CD4-positive, alpha-beta T cell treated with Interleukin-1 beta for 1 hour (primary cell): ENCODE measurements around the gene ISG15.

Experiments
- DNase-seq, 2 donors: peaks; one replicate each; pipeline ENCODE4 v3.0.0-alpha.2; 2020 to 2022

Gene ISG15

DNA sequence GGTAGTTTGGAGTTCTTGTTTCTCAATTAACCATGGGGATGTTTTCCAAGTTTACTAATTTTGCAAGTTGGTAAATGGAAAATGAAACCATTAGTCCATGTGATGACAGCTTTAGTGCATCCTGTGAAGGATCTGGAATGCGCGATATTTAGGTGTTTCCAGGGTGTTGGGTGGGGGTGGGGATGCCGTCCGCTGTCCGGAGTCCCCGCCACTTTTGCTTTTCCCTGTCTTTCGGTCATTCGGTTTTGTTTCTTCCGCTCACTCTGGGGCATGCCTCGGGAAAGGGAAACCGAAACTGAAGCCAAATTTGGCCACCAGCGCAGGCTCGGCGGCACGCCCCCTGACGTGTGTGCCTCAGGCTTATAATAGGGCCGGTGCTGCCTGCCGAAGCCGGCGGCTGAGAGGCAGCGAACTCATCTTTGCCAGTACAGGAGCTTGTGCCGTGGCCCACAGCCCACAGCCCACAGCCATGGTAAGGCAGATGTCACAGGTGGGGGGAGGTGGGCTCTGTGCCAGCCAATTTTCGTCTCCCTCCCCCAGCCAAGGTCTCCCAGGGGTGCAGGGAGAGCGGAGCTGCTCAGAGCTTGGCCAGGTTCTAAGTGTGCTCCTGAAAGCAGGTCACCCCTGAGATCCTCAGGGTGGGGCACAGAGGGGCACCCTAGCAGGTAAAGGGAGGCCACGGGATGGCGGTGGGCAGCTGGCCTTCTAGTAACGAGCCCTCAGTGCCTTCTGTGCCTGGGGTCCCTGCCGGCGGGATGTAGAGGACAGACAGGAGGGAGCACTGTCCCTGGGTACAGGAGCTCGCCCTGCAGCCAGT, at the start of gene ISG15:
ISG15 (plus strand) TSS at position 393 of the 817 bp plus-strand sequence; CDS start at position 470, 77 bp downstream.
- peak; percentile 90 for DNase-seq

DNA sequence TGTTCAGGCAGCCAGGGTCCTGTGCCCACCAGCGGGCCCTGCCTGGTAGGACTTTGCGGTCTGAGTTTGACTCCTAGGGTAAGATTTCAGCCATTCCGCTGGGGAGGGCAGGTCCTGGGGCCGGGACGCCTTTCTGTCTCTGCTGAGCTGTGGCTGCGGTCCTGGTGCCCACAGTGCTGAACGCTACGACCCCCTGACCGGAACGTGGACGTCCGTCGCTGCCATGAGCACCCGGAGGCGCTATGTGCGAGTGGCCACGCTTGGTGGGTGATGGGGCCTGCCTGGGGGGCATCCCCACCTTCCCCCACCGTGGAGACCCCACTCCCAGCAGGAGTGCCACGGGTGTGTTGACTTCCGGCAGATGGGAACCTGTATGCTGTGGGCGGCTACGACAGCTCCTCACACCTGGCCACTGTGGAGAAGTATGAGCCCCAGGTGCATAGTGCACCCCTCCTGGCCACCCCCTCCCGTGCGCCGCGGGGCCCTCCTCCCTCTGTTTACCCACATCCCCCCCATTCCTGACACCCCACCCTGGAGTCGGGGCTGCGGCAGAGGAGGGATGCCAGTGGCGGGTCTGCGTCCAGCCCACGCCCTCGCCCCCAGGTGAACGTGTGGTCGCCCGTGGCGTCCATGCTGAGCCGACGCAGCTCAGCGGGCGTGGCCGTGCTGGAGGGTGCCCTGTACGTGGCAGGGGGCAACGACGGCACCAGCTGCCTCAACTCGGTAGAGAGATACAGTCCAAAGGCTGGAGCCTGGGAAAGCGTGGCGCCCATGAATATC, 49.4 kb upstream of the ISG15 start:
- DNase-seq = no peak

DNA sequence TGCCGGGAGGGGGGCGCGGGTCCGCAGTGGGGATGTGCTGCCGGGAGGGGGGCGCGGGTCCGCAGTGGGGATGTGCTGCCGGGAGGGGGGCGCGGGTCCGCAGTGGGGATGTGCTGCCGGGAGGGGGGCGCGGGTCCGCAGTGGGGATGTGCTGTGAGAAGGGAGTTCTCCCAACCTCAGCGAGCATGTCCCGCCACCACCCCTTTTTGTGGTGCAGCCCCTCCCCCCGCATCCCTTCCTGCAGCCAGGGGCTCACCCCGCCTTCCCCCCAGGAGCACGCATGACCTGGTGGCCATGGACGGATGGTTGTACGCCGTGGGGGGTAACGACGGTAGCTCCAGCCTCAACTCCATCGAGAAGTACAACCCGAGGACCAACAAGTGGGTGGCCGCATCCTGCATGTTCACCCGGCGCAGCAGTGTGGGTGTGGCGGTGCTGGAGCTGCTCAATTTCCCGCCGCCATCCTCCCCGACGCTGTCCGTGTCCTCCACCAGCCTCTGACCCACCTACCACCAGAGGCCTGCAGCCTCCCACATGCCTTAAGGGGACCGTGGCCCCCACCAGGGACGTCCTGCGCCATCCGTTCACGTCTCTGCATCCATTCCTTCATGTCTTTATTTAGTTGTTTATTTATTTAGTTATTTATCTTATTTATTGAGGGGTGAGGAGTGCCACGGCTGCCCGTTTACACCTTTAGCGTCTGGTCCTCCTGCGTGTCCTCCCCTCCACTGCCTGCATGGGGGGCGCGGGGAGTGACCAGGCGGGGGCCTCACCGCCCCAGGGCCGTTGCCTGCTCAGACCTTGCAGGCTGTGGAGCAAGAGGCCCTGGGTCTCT, 48.4 kb upstream of the ISG15 start:
- no peak for DNase-seq

DNA sequence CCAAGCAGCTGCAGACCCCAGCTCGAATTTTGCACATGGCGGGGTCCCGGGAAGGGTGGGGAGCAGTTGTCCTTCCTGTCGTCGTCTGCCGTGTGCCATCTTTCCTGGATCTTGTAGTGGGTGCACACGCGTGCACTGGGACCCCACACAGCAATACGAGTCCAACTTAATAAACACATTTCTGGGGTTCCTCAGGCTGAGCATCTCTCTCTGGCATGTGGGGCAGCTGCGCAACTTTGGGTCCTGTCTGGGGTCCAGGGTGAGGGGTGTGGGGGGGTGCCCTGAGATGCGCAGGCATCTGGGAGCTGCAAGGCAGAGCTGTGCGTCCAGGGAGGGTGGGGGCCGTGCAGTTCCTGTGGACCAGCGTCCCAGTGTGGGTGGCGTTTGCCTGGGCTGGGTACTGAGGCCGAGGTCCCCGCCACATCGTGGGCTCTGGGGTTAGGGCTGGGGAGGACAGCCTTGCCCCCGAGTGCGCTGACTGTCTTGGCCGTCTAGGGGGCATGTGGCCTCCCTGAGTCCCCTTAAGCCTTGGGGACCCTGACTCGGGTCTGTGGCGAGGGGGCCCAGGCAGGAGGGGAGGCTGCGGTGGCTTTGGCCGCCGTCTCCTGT, 47.7 kb upstream of the ISG15 start:
- no peak for DNase-seq

DNA sequence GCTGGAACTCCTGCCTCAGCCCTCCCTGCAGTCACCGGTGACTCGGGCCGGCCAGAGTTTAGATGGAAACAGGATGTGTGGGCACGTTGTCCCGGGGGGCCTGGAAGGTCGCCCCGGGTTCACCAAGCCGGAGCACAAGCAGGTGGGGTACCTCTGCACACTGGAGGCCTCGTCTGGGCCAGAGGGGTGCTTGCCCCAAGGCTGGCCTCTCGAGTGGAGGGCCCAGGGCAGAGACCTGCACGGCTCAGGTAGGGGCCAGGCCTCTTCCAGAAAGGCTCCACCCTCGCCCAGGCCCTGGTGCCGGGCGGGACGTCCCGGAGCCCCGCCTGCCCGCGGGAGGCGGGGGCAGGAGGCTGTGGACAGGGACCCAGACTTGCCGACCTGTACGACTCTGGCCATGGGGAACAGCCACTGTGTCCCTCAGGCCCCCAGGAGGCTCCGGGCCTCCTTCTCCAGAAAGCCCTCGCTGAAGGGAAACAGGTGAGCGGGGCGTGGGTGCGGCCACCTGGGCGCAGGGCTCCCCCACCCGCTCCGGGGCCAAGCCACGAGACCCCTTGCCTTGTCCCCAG, 47.1 kb upstream of the ISG15 start, which contains the start of gene PLEKHN1:
PLEKHN1 (plus strand) TSS at position 348 of the 569 bp plus-strand sequence; CDS start at position 398, 50 bp downstream.
- peak in 1 of 2 donors; percentile 19 for DNase-seq

DNA sequence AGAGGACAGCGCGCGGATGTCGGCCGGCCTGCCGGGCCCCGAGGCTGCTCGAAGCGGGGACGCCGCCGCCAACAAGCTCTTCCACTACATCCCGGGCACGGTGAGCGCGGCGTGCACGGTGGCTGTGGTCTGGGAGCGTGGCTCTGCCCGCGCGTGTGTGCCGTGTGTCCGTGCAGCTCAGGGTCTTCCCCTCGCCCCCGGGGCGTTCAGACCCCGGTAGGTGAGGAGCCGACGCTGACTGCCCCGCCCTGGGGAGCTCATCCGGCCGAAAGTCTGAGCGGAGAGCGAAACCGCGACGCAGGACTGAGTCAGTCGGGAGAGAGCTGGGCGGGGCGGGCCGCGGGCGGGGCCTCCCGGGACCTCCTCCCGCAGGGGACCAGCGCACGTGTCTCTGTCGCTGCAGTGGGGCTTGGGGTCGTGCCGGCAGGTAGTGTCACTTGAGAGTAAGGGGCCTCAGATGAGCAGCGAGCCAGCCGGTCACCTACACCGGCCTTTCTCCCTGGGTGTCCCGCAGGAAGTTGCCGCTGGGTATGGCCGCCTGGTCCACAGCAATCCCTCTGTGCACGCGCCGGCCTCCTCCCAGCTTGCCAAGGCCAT, 46.5 kb upstream of the ISG15 start:
- DNase-seq = peak; percentile 68 to 71

DNA sequence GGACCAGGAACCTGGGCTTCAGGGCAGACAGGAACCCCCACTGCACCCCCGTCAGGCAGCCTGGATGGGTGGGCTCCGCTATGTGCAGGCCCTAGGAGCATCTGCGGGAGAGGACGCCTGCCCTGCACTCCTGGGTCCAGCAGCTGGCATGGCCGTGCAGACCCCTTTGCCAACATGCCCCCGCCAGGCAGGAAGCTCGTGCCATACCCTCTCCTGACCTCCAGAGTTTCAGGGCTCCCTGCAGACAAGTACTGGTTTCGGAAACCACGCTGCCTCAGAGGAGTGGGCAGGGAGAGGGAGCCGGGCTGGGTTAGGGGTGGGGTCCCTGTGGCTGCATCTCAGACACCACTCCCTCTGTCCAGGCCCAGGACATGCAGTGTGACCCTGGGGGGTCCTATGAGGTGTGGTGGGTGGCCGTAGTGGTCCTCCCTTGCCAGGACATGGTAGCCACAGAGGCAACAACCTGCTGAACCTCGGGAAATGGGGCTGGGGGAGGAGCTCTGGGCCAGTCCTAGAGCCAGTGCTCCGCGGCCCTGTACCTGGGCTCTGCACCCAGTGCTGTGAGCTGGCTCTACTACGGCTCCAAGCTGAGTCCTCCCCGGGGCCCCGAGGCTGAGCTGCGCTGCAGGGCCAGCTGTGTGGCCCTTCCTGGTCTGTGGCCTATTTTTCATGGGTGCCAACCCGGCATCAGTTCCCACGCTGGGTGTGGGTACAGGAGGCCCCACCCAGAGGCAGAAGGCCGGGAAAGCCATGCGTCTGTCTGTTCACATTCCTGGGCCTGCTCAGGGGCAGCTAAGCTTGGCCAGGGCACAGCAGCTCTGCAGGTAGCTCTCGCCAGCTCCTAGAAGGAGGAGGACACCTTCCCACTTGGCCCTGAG, 45.6 kb upstream of the ISG15 start:
- no peak for DNase-seq

DNA sequence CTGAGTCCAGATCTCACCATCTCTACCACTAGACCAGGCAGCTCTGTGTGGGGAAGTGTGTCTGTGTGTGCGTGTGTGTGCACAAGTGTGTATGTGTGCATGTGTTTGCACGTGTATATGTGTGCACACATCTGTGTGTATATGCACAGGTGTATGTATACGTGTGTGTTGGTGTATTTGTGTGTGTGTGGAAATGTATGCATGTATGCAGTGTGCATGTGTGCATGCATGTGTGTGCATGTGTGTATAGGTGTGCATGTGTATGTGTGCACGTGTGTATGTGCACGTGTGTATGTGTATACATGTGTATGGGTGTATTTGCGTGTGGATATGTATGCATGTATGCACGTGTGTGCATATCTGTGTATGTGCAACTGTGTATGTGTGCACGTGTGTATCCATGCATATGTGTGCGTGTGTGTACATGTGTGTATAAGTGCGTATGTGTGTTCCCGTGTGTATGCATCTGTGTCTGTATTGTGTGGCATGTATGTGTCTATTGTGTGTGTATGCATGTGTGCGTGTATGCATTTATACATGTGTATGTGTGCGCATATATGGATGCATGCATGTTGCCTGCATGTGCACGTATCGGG, 43.9 kb upstream of the ISG15 start:
- DNase-seq = no peak

DNA sequence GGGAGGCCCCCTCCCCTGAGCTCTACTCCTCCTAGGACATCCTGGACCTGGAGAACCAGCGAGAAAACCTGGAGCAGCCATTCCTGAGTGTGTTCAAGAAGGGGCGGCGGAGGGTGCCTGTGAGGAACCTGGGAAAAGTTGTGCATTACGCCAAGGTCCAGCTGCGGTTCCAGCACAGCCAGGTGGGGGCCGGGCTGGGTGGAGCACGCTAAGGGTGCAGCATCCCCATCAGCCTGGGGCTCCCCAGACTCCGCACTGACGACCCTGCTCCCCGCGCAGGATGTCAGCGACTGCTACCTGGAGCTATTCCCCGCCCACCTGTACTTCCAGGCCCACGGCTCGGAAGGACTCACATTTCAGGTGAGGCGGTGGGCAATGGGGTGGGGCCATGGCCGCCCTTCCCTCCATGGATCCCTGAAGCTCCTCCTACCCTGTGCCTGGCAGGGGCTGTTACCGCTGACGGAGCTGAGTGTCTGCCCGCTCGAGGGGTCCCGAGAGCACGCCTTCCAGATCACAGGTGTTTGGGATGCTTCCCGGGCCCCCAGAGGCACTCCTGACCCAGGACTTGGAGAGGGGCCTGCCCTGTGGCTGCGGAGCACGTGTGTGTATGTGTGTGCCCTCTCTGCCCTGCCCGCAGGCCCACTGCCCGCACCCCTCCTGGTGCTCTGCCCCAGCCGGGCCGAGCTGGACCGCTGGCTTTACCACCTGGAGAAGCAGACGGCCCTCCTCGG, 42.9 kb upstream of the ISG15 start:
- no peak for DNase-seq

DNA sequence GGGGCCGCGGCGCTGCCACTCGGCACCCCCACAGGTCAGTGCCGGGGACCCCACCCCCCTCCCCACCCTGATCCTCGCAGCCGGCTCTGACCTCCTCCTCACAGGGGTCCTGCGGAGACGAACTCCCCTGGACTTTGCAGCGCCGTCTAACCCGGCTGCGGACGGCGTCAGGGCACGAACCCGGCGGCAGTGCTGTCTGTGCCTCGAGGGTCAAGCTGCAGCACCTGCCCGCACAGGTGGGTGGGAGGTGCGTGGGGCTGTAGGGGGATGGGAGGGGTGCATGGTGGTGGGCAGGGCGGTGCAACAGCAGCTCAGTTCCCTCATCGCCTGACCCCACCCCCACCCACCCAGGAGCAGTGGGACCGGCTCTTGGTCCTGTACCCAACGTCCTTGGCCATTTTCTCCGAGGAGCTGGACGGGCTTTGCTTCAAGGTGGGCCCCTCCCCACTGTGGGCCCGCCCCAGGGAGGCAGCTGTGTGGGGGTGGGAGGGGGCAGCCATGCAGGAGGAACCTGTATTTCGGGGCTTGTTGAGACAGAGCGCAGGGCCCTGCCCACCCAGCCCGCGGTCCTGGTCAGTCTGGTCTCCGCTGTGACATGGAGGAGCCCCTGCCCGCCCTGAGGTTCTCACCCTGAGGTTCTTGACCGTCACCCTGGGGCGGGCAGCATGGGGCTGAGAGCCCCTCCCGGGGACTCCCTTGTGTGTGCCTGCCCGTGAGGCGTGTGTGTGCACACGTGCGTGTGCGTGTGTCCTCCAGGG, 42.1 kb upstream of the ISG15 start:
- DNase-seq = no peak

DNA sequence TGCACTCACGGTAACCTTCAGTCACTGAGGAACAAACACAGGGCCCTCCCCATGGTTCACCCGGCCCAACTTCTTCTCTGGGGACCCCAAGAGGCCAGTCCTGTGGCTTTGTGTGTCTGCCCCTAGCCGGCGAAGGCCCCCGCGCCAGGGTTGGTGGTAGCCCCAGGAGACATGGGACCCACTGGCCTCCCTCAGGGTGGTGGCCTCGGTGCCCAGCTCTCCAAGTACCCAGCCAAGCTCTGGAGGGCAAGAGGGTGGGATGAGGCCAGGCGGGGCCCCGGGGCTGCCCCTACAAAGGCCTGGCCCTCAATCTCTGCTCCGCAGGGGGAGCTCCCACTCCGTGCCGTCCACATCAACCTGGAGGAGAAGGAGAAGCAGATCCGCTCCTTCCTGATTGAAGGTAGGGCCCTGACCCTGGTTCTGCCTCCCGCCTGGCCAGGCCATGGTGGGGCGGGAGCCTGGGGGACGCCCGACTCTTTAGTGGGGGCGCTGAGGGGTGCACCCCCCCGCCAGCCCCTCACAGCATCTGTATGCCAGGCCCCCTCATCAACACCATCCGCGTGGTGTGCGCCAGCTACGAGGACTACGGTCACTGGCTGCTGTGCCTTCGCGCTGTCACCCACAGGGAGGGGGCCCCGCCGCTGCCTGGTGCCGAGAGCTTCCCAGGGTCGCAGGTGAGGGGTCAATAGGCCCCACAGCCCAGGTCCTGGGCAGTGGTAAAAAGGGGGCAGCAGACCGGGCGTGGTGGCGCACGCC, 41.4 kb upstream of the ISG15 start:
- no peak for DNase-seq

DNA sequence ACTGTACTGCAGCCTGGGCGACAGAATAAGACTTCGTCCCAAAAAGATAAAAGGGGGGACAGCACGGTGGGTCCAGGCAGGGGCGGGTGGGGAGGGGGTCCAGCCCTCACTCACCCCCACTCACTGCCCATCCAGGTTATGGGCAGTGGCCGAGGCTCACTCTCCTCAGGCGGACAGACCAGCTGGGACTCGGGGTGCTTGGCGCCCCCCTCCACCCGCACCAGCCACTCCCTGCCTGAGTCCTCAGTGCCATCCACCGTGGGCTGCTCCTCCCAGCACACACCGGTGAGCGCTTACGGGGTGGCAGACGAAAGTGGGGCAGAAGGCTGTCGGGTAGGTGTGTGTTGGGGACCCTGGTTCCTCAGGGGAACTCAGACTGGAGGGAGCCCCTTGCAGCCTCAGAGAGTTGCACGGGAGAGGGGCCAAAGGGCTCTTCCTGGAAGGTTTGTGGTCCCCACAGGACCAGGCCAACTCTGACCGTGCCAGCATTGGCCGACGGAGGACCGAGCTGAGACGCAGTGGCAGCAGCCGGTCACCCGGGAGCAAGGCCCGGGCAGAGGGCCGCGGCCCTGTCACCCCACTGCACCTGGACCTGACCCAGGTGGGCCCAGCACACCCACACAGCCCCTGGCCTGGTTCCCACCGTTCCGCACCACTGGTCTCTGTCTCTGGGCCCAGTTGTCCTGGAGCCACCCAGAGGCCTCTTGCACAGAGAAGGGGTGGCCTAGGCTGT, 40.4 kb upstream of the ISG15 start:
- DNase-seq = no peak

DNA sequence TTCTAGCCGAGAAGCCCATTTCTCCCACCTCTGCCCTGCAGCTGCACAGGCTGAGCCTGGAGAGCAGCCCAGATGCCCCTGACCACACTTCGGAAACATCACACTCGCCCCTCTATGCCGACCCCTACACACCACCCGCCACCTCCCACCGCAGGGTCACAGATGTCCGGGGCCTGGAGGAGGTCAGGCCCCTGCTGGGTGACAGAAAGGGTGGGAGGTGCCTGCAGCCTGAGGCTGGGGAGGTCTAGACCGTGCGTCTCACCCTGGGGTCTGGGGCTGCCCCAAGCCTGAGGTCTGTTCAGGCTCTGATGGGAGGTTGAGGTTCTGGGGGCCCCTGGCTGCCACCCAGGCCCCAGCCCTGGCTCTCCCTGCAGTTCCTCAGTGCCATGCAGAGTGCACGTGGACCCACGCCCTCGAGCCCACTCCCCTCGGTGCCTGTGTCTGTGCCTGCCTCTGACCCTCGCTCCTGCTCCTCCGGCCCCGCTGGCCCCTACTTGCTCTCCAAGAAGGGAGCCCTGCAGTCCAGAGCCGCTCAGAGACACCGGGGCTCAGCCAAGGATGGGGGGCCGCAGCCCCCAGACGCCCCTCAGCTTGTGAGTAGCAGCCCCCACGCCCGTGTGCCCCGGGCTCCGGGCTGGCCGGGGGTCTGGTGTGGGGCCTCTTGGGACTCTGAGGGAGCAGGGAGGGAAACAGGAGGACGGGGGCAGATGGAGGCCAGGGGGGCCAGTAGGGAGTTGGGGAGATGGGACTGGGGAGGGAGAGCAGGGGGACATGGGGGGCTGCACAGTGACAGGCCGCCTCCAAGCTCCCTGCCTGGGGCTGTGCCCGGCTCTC, 39.6 kb upstream of the ISG15 start:
- DNase-seq = no peak

DNA sequence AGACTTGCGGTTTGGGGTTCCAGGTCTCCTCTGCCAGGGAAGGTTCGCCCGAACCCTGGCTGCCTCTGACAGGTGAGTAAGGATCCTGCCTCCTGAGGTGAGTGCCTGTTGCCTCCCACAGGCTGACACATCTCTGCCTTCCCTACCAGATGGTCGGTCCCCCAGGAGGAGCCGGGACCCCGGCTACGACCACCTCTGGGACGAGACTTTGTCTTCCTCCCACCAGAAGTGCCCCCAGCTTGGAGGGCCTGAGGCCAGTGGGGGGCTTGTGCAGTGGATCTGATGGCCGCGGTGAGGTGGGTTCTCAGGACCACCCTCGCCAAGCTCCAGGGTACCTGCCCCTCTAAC, 39.0 kb upstream of the ISG15 start:
- DNase-seq = no peak

DNA sequence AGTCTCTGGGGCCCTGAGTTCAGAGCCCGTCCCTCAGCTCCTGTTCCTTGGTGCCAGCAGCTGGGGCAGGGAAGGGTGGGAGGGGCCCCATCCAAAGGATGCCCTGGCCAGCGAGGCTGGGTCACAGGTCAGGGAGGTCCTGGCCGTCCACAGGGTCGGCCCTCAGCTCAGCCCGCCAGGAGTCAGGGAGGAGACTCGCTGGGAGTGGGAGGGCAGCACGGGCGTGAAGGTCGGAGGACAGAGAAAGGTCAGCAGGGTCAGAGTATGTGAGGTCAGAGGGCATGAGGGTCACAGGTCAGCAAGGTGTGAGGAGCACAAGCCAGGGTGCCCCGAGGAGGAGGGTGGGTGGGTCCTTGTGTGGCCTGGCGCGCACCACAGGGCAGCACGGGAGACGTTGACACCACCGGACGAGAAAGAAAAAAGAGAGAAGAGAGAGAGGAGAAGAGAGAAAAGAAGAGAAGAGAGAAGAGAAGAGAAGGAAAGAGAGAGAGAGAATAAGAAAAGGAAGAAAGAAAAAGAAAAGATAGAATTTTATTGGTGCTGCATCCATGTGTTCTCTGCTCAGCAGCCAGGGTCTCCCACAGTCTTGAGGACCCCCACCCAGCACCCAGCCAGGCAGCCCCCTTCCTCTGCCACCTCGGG, 38.5 kb upstream of the ISG15 start:
- no peak for DNase-seq

DNA sequence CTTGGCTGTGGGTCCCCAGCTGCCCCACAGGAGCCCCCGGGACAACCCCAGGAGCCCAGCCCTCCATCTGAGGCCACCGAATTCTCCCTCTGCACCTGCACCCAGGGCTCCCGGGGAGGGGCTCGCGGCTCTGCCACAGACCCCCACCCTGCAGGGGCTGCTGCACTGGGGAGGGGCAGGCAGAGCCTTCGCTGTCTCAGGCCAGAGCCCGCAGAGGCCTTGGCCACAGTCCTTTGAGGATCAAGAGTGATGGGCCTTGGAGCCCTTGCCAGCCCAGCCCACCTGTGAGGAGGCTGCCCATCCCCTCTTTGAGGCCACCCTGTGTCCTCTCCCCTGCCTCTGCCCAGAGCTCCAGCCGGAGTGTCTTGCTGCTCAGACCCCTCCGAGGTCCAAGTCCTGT, 37.9 kb upstream of the ISG15 start:
- no peak for DNase-seq
